Spleen (tissue), 11 donors: ENCODE data around the gene IL17RB. TPM values are rescaled to one million over a fixed set of nuclear protein-coding genes. Genes with fewer than 3 reads are reported as not detected.

Experiments used
- DNase-seq: peaks from one replicate; pipeline ENCODE4 v3.0.0-alpha.2; 2020
- H3K27ac ChIP-seq, 8 donors: fragments of 200-600 bp; sonication (generic) in 7 of 8; 1 replicate in 4 of 8; 2 replicates in 4 of 8; pipeline versions ENCODE4 v1.5.0 to v1.8.0; 2016 to 2021; ENCODE audit warnings: inconsistent platforms in 4 of 8, mild to moderate bottlenecking in 4 of 8, moderate library complexity in 1 of 8
- H3K27me3 ChIP-seq, 7 donors: fragments of 200-600 bp; sonication (generic) in 6 of 7; replicated peaks in 1 of 7; 1 replicate in 4 of 7; 2 replicates in 3 of 7; pipeline versions ENCODE4 v1.5.0 to v1.8.0; 2016 to 2021; ENCODE audit warnings: inconsistent platforms in 3 of 7, mild to moderate bottlenecking in 1 of 7
- H3K36me3 ChIP-seq, 6 donors: fragments of 200-600 bp; sonication (generic) in 5 of 6; 1 replicate in 4 of 6; 2 replicates in 2 of 6; pipeline versions ENCODE4 v1.5.0 to v1.8.0; 2016 to 2021; ENCODE audit warnings: inconsistent platforms in 2 of 6
- H3K4me1 ChIP-seq, 6 donors: fragments of 200-600 bp; sonication (generic) in 5 of 6; 1 replicate in 3 of 6; 2 replicates in 3 of 6; pipeline versions ENCODE4 v1.5.0 to v1.8.0; 2016 to 2021; ENCODE audit warnings: inconsistent platforms in 3 of 6
- H3K4me3 ChIP-seq, 8 donors: fragments of 200-600 bp; sonication (generic) in 7 of 8; 1 replicate in 4 of 8; 2 replicates in 4 of 8; pipeline versions ENCODE4 v1.5.0 to v1.8.0; 2016 to 2021; ENCODE audit warnings: inconsistent platforms in 4 of 8, mild to moderate bottlenecking in 4 of 8, moderate library complexity in 2 of 8
- H3K9me3 ChIP-seq, 8 donors: fragments of 200-600 bp; sonication (generic) in 7 of 8; 1 replicate in 4 of 8; 2 replicates in 4 of 8; pipeline versions ENCODE4 v1.5.0 to v1.8.0; 2016 to 2021; ENCODE audit warnings: inconsistent platforms in 4 of 8
- POLR2A ChIP-seq, 3 donors: fragments of 450-650 bp; IDR thresholded peaks; one replicate each; pipeline ENCODE4 v1.5.1; 2017; ENCODE audit warnings: antibody characterized with exemption in 3 of 3, mild to moderate bottlenecking in 1 of 3
- POLR2AphosphoS5 ChIP-seq, 3 donors: sonication (generic); formaldehyde crosslinking; IDR thresholded peaks; one replicate each; pipeline ENCODE4 v1.5.1; 2017; ENCODE audit warnings: antibody characterized with exemption in 3 of 3
- WGBS, 5 donors: extraction: QIAGEN DNeasy Blood & Tissue Kit in 3 of 5; methylation state at CpG; one replicate each; pipeline versions ENCODE4 v1.1.5 to v1.1.7; 2013 to 2018; 5-methylcytosine and 5-hydroxymethylcytosine counted together
- intact Hi-C: fragments of 100-400 bp; cut with DNase I; formaldehyde crosslinking; loops from one replicate; pipeline ENCODE4 v1.15.0; 2023; ENCODE audit warnings: low total_unique reads
- polyA plus RNA-seq, 3 donors: library from polyadenylated mRNA; stranded (reverse); fragments of 200-250 nt; gene quantifications; one replicate each; pipeline ENCODE4 v1.2.1, GENCODE V29; 2013
- total RNA-seq, 7 donors: library from RNA; depleted of rRNA in 3 of 7; stranded (reverse); fragments of >200 nt in 3 of 7; fragmentation: NEBNext Ultra II Directional in 4 of 7; extraction: Animal tissue kit (Norgen Biotek cat#: 25700) in 4 of 7; gene quantifications; one replicate each; pipeline versions ENCODE4 v1.1.0 to v1.2.1, GENCODE V29; 2016 to 2021
- TF ChIP-seq, protein P1 (sequence below), 11 experiments: fragments of 200-600 bp in 7 of 11; fragments of 450-650 bp in 4 of 11; sonication (generic) in 4 of 11; IDR thresholded peaks in 8 of 11; conservative IDR thresholded peaks in 3 of 11; 1 replicate in 7 of 11; 2 replicates in 4 of 11; pipeline versions ENCODE4 v1.4.0 to v1.8.0; 2016 to 2021; ENCODE audit warnings: antibody characterized with exemption in 11 of 11, inconsistent platforms in 4 of 11, mild to moderate bottlenecking in 1 of 11
- donor health status: healthy with polysubstance abuse.
- donor health status: DM: no; HTN: no; CAD: no; lungs with moderate emphysema.
- donor health status: DM: no; HTN: no; CAD: no.
- donor health status: Bipolar disorder and iron deficiency.
- donor health status: healthy.
- donor health status: DM: no; HTN: no; CAD: no.
- donor health status: DM: yes; HTN: yes; CAD: no.

Gene IL17RB
- total and polyA plus RNA-seq, 10 donors = 0.13 to 0.59 (median 0.26) TPM; not detected in 2

DNA sequence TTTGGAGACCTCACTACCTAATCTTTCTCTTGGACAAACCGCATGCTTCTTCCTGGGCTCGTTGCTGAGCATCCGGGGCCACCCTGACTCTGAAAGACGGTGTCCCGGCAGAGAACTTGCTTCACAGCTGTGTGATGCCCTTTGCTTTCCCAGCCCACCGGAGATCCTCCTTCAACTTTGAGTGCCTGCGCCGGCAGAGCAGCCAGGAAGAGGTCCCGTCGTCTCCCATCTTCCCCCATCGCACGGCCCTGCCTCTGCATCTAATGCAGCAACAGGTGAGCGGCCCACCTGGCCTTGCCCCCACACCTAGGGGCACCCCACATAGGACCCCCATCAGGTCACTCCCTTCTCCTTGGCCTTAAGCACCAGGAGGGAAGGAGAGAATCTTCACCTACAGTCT is 37.9 kb upstream of the IL17RB start:
- Histone ChIP-seq H3K27me3 (peaks cover 0 to 4% (median 0%) of the 10 kb centered on the region in 7 donors), H3K27ac (no peak overlapping the region), H3K4me3 (no peak overlapping the region), H3K4me1 (no peaks in the 10 kb centered on the region), H3K36me3 (peaks cover 0 to 27% (median 0%) of the 10 kb centered on the region in 6 donors), H3K9me3 (no peaks in the 10 kb centered on the region)
- 91 to 97% (median 93%) methylated on average over 13 of the region's 13 CpGs for WGBS, 5 donors
- TF ChIP-seq POLR2AphosphoS5 (IDR thresholded peaks at IDR 0.05) (no peak), POLR2A (IDR thresholded peaks at IDR 0.05) (no peak)
- TF ChIP-seq, protein P1, sequence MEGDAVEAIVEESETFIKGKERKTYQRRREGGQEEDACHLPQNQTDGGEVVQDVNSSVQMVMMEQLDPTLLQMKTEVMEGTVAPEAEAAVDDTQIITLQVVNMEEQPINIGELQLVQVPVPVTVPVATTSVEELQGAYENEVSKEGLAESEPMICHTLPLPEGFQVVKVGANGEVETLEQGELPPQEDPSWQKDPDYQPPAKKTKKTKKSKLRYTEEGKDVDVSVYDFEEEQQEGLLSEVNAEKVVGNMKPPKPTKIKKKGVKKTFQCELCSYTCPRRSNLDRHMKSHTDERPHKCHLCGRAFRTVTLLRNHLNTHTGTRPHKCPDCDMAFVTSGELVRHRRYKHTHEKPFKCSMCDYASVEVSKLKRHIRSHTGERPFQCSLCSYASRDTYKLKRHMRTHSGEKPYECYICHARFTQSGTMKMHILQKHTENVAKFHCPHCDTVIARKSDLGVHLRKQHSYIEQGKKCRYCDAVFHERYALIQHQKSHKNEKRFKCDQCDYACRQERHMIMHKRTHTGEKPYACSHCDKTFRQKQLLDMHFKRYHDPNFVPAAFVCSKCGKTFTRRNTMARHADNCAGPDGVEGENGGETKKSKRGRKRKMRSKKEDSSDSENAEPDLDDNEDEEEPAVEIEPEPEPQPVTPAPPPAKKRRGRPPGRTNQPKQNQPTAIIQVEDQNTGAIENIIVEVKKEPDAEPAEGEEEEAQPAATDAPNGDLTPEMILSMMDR (IDR thresholded peaks at IDR 0.05 in 8 of 11, conservative IDR thresholded peaks at IDR 0.05 in 3 of 11) = no peak
- peak; percentile 52 for DNase-seq
- intact Hi-C loops = no loop called here

DNA sequence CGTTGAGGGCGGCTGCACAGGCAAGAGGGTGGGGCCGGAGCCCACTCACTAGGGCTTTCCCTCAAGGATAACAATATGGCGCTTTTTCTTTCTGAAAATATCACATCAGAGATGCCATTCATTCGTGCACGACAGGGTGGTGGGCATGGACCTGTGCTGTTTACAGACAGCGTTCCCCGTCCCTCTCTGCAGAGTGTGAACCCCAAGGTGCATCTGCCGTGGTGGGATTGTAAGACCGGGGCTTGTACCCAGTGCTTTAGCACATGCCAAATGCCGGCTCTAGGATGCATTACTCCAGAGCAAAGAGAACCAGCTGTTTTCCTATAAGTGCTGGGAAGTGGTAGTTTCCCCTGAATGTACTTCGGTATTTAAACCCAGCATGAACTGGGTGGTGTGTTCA is 37.1 kb upstream of the IL17RB start:
- no peak overlapping the region for H3K27ac ChIP-seq
- 86 to 92% (median 91%) methylated on average over 12 of the region's 12 CpGs for WGBS, 5 donors
- TF ChIP-seq POLR2AphosphoS5 (IDR thresholded peaks at IDR 0.05) (no peak), POLR2A (IDR thresholded peaks at IDR 0.05) (no peak)
- TF ChIP-seq, protein P1 (IDR thresholded peaks at IDR 0.05 in 8 of 11, conservative IDR thresholded peaks at IDR 0.05 in 3 of 11) = no peak
- intact Hi-C loops = no loop called here
- H3K27me3 ChIP-seq = peaks cover 0 to 4% (median 0%) of the 10 kb centered on the region in 7 donors
- no peaks in the 10 kb centered on the region for H3K9me3 ChIP-seq
- no peaks in the 10 kb centered on the region for H3K4me1 ChIP-seq
- DNase-seq = no peak
- no peak overlapping the region for H3K4me3 ChIP-seq
- peaks cover 0 to 27% (median 0%) of the 10 kb centered on the region in 6 donors for H3K36me3 ChIP-seq

DNA sequence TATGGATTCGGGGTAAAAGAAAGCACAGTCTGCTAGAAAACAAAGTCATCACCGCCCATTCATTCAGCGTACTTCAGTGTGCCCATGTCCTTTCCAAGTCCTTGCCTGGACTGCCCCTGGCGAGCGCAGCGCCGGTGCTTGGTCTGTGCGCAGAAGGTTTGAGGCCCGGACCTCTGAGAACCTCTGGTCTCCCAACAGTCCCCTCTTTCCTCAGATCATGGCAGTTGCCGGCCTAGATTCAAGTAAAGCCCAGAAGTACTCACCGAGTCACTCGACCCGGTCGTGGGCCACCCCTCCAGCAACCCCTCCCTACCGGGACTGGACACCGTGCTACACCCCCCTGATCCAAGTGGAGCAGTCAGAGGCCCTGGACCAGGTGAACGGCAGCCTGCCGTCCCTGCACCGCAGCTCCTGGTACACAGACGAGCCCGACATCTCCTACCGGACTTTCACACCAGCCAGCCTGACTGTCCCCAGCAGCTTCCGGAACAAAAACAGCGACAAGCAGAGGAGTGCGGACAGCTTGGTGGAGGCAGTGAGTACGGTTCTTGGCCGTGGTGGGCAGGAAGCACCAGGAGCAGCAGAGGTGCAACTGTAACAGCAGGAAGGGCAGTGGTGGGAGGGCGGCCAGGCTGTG is 36.5 kb upstream of the IL17RB start:
- Histone ChIP-seq H3K36me3 (peaks cover 0 to 29% (median 0%) of the 10 kb centered on the region in 6 donors), H3K4me3 (no peak overlapping the region), H3K27me3 (peaks cover 0 to 4% (median 0%) of the 10 kb centered on the region in 7 donors), H3K9me3 (no peaks in the 10 kb centered on the region), H3K27ac (no peak overlapping the region), H3K4me1 (no peaks in the 10 kb centered on the region)
- TF ChIP-seq POLR2A (IDR thresholded peaks at IDR 0.05) = no peak
- TF ChIP-seq, protein P1 (IDR thresholded peaks at IDR 0.05 in 8 of 11, conservative IDR thresholded peaks at IDR 0.05 in 3 of 11) = no peak
- TF ChIP-seq POLR2AphosphoS5 (IDR thresholded peaks at IDR 0.05) = no peak
- 87 to 91% (median 89%) methylated on average over 20 to 28 of the region's 28 CpGs for WGBS, 5 donors
- DNase-seq = peak; percentile 54
- intact Hi-C loops = no loop called here

DNA sequence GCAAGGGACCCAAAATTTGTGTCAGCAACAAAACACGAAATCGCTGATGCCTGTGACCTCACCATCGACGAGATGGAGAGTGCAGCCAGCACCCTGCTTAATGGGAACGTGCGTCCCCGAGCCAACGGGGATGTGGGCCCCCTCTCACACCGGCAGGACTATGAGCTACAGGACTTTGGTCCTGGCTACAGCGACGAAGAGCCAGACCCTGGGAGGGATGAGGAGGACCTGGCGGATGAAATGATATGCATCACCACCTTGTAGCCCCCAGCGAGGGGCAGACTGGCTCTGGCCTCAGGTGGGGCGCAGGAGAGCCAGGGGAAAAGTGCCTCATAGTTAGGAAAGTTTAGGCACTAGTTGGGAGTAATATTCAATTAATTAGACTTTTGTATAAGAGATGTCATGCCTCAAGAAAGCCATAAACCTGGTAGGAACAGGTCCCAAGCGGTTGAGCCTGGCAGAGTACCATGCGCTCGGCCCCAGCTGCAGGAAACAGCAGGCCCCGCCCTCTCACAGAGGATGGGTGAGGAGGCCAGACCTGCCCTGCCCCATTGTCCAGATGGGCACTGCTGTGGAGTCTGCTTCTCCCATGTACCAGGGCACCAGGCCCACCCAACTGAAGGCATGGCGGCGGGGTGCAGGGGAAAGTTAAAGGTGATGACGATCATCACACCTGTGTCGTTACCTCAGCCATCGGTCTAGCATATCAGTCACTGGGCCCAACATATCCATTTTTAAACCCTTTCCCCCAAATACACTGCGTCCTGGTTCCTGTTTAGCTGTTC is 35.0 kb upstream of the IL17RB start:
- WGBS, 5 donors = 91 to 95% (median 93%) methylated on average over 20 to 24 of the region's 24 CpGs
- Histone ChIP-seq H3K4me3 (no peak overlapping the region), H3K4me1 (no peaks in the 10 kb centered on the region), H3K9me3 (no peaks in the 10 kb centered on the region), H3K27me3 (peaks cover 0 to under 1% (median 0%) of the 10 kb centered on the region in 7 donors), H3K36me3 (peaks cover 0 to 43% (median 0%) of the 10 kb centered on the region in 6 donors), H3K27ac (no peak overlapping the region)
- peak; percentile 67 for DNase-seq
- TF ChIP-seq, protein P1 (IDR thresholded peaks at IDR 0.05 in 8 of 11, conservative IDR thresholded peaks at IDR 0.05 in 3 of 11) = no peak
- no peak for TF ChIP-seq POLR2A (IDR thresholded peaks at IDR 0.05)
- TF ChIP-seq POLR2AphosphoS5 (IDR thresholded peaks at IDR 0.05) = no peak
- intact Hi-C loops = no loop called here
